Lower lobe of right lung (tissue), 2 donors: ENCODE measurements around the gene SORCS1. TPM values are rescaled to one million over a fixed set of nuclear protein-coding genes. Genes with fewer than 3 reads are reported as not detected.

Experiments
- ATAC-seq, 2 donors: fragments of 200-7000 bp; cut with Tn5 transposase; one replicate each; pipeline ENCODE4 v1.9.1; 2020 to 2022; ENCODE audit warnings: mild to moderate bottlenecking in 2 of 2, moderate library complexity in 2 of 2
- DNase-seq: peaks from one replicate; pipeline ENCODE4 v3.0.0-alpha.2; 2020
- H3K27ac ChIP-seq: fragments of 200-600 bp; one replicate; pipeline ENCODE4 v1.8.0; 2022
- H3K27me3 ChIP-seq: fragments of 200-600 bp; one replicate; pipeline ENCODE4 v1.8.0; 2022; ENCODE audit warnings: low read depth
- H3K36me3 ChIP-seq: fragments of 200-600 bp; one replicate; pipeline ENCODE4 v1.8.0; 2022; ENCODE audit warnings: mild to moderate bottlenecking
- H3K4me1 ChIP-seq: fragments of 200-600 bp; one replicate; pipeline ENCODE4 v1.8.0; 2022
- H3K4me3 ChIP-seq: fragments of 200-600 bp; one replicate; pipeline ENCODE4 v1.8.0; 2022; ENCODE audit warnings: mild to moderate bottlenecking
- H3K9me3 ChIP-seq: fragments of 200-600 bp; one replicate; pipeline ENCODE4 v1.8.0; 2022
- CTCF ChIP-seq: fragments of 200-600 bp; IDR thresholded peaks from one replicate; pipeline ENCODE4 v1.8.0; 2022; ENCODE audit warnings: antibody characterized with exemption, mild to moderate bottlenecking
- intact Hi-C: fragments of 100-400 bp; cut with DNase I; formaldehyde crosslinking; loops from one replicate; pipeline ENCODE4 v1.11.0; 2022
- total RNA-seq: library from RNA; stranded (reverse); fragmentation: NEBNext Ultra II Directional; extraction: Animal tissue kit (Norgen Biotek cat#: 25700); gene quantifications from one replicate; pipeline ENCODE4 v1.2.1, GENCODE V29; 2021
- donor health status: DM: no; HTN: yes; CAD: no; lungs with severe emphysema.

The SORCS1 gene
- total RNA-seq, 1 donor from 2014 or later, result 0.15 TPM

DNA sequence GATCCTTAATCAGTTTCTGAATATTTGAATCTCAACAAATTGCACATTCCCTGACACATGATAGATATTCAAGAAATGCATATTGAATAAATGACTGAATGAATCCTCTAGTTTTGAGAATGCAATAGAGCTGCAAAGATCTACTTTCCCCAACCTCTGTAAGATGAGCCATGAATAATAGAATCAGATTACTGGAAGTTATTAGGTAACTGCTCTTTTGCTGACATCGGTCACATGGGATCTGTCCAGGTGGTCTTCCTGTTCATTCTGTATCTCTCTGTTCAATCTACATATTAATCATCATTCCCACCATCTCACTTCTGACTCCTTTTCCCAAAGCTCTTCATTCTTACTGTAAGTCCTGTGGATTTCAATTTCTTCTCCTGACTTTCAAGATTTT lies 638.7 kb downstream of the SORCS1 start:
- Histone ChIP-seq H3K9me3 (no peaks in the 10 kb centered on the region), H3K36me3 (no peaks in the 10 kb centered on the region), H3K27ac (no peak overlapping the region), H3K4me3 (no peak overlapping the region), H3K27me3 (no peaks in the 10 kb centered on the region), H3K4me1 (no peaks in the 10 kb centered on the region)
- intact Hi-C loops, result no loop called here
- no peak for TF ChIP-seq CTCF
- DNase-seq, result no peak
- ATAC-seq, result no peak
